ENCODE data around the gene OR3A1.
"Not testable (repeated sequence)": the region's sequence is repeated elsewhere in the genome, so short reads cannot be mapped to it uniquely, and the experiment has no call there.

- TF ChIP-seq, protein P1, sequence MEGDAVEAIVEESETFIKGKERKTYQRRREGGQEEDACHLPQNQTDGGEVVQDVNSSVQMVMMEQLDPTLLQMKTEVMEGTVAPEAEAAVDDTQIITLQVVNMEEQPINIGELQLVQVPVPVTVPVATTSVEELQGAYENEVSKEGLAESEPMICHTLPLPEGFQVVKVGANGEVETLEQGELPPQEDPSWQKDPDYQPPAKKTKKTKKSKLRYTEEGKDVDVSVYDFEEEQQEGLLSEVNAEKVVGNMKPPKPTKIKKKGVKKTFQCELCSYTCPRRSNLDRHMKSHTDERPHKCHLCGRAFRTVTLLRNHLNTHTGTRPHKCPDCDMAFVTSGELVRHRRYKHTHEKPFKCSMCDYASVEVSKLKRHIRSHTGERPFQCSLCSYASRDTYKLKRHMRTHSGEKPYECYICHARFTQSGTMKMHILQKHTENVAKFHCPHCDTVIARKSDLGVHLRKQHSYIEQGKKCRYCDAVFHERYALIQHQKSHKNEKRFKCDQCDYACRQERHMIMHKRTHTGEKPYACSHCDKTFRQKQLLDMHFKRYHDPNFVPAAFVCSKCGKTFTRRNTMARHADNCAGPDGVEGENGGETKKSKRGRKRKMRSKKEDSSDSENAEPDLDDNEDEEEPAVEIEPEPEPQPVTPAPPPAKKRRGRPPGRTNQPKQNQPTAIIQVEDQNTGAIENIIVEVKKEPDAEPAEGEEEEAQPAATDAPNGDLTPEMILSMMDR (conservative IDR thresholded peaks at IDR 0.05 in 1 of 2, IDR thresholded peaks at IDR 0.05 in 1 of 2; ENCODE audit: low read depth in 1 of 2, low read length in 2 of 2), result not testable (repeated sequence)
- TF ChIP-seq EZH2 (IDR thresholded peaks at IDR 0.05; ENCODE audit: low read length, missing control alignments), result not testable (repeated sequence)
These were observed 49.1 kb downstream of the OR3A1 start for GRCh38 chr17:3249013-3249412.
